Heart left ventricle (tissue), 13 donors: ENCODE data around the gene KLLN.
"Not testable (repeated sequence)": the region's sequence is repeated elsewhere in the genome, so short reads cannot be mapped to it uniquely, and the experiment has no call there.

Experiments used
- POLR2A ChIP-seq, 2 donors: fragments of 450-650 bp; IDR thresholded peaks; one replicate each; pipeline ENCODE4 v1.6.1; 2017; ENCODE audit warnings: antibody characterized with exemption in 2 of 2, mild to moderate bottlenecking in 2 of 2, moderate library complexity in 2 of 2
- TF ChIP-seq, protein P1 (sequence below), 12 donors: fragments of 200-600 bp; sonication (generic) in 4 of 12; IDR thresholded peaks; one replicate each; pipeline versions ENCODE4 v1.5.0 to v1.8.0; 2018 to 2022; ENCODE audit warnings: antibody characterized with exemption in 12 of 12, mild to moderate bottlenecking in 5 of 12
- donor health status: ischemic (EF 13 %, LVEDD 7.1; RV severe dilation, severe dysfunction).
- donor health status: DM: no; HTN: yes; CAD: no.
- donor health status: DM: no; HTN: no; CAD: no.
- donor health status: ischemic (EF 25% LVEDD 6.9; RV normal size, moderate dysfunction).
- donor health status: ischemic (EF 25% LVEDD 5.7; RV mildly dilated, moderate dysfunction).
- donor health status: ischemic (EF 35%, LVEDD 5.7; RV mildly dilated, moderate dysfunction).
- donor health status: nonischemic (EF 11% LVEDD 7.7; RV severe dilation, severe dysfunction).
- donor health status: DM: yes; HTN: yes; CAD: no.
- donor health status: PGD.
- donor health status: ischemic (EF 29% LVEDD 5.4; RV normal size, mild dysfunction).
- donor health status: nonischemic (EF 23%, LVEDD 6.1; RV moderate dilation, normal function).

DNA sequence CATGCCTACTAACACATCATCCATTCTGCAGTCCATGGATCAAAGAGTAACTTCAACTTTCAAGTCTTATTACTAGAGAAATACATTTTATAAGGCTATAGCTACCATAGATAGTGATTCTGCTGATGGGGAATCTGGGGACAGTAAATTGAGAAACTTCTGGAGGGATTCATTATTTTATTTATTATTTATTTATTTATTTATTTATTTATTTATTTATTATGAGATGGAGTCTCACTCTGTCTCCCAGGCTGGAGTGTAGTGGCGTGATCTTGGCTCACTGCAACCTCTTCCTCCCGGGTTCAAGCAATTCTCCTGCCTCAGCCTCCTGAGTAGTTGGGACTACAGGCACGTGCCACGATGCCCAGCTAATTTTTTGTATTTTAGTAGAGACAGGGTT, 34.3 kb downstream of the KLLN start:
- TF ChIP-seq, protein P1, sequence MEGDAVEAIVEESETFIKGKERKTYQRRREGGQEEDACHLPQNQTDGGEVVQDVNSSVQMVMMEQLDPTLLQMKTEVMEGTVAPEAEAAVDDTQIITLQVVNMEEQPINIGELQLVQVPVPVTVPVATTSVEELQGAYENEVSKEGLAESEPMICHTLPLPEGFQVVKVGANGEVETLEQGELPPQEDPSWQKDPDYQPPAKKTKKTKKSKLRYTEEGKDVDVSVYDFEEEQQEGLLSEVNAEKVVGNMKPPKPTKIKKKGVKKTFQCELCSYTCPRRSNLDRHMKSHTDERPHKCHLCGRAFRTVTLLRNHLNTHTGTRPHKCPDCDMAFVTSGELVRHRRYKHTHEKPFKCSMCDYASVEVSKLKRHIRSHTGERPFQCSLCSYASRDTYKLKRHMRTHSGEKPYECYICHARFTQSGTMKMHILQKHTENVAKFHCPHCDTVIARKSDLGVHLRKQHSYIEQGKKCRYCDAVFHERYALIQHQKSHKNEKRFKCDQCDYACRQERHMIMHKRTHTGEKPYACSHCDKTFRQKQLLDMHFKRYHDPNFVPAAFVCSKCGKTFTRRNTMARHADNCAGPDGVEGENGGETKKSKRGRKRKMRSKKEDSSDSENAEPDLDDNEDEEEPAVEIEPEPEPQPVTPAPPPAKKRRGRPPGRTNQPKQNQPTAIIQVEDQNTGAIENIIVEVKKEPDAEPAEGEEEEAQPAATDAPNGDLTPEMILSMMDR (IDR thresholded peaks at IDR 0.05), result not testable (repeated sequence)
- TF ChIP-seq POLR2A (IDR thresholded peaks at IDR 0.05), result not testable (repeated sequence)
